ENCODE data around the gene STIP1. TPM values are rescaled to one million over a fixed set of nuclear protein-coding genes. Genes with fewer than 3 reads are reported as not detected.

The STIP1 gene
- total and polyA plus RNA-seq, 4 donors: 22.6 to 58.1 (median 42.5) TPM

- Histone ChIP-seq H3K27me3 (ENCODE audit: control insufficient read depth in 4 of 4, insufficient read depth in 4 of 4, low read length in 3 of 4) (no peaks in the 10 kb centered on the region), H3K4me3 (ENCODE audit: low read depth in 1 of 3, low read length in 3 of 3) (no peak overlapping the region), H3K9ac (ENCODE audit: low read depth in 1 of 2, low read length in 2 of 2) (no peak overlapping the region), H3K36me3 (ENCODE audit: control insufficient read depth in 4 of 4, insufficient read depth in 3 of 4, low read depth in 1 of 4, low read length in 3 of 4) (peaks cover 0 to 14% (median 8%) of the 10 kb centered on the region in 4 donors), H3K27ac (ENCODE audit: low read depth in 1 of 2, low read length in 2 of 2) (no peak overlapping the region), H3K4me1 (ENCODE audit: control insufficient read depth in 4 of 4, insufficient read depth in 4 of 4, low read length in 3 of 4) (peaks cover 0 to 9% (median 0%) of the 10 kb centered on the region in 4 donors), H3K9me3 (ENCODE audit: control insufficient read depth in 4 of 4, low read length in 3 of 4) (no peaks in the 10 kb centered on the region)
- DNase-seq (ENCODE audit: low spot score): no peak
- 97% methylated on average over 24 of the region's 24 CpGs for WGBS
- no peak for TF ChIP-seq GABPA (IDR thresholded peaks at IDR 0.05 in 1 of 2, conservative IDR thresholded peaks at IDR 0.05 in 1 of 2)
- TF ChIP-seq, protein P1, sequence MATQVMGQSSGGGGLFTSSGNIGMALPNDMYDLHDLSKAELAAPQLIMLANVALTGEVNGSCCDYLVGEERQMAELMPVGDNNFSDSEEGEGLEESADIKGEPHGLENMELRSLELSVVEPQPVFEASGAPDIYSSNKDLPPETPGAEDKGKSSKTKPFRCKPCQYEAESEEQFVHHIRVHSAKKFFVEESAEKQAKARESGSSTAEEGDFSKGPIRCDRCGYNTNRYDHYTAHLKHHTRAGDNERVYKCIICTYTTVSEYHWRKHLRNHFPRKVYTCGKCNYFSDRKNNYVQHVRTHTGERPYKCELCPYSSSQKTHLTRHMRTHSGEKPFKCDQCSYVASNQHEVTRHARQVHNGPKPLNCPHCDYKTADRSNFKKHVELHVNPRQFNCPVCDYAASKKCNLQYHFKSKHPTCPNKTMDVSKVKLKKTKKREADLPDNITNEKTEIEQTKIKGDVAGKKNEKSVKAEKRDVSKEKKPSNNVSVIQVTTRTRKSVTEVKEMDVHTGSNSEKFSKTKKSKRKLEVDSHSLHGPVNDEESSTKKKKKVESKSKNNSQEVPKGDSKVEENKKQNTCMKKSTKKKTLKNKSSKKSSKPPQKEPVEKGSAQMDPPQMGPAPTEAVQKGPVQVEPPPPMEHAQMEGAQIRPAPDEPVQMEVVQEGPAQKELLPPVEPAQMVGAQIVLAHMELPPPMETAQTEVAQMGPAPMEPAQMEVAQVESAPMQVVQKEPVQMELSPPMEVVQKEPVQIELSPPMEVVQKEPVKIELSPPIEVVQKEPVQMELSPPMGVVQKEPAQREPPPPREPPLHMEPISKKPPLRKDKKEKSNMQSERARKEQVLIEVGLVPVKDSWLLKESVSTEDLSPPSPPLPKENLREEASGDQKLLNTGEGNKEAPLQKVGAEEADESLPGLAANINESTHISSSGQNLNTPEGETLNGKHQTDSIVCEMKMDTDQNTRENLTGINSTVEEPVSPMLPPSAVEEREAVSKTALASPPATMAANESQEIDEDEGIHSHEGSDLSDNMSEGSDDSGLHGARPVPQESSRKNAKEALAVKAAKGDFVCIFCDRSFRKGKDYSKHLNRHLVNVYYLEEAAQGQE (IDR thresholded peaks at IDR 0.05): no peak
- no peak for TF ChIP-seq CTCF (IDR thresholded peaks at IDR 0.05; ENCODE audit: low read depth, low read length, missing input control)
- TF ChIP-seq RXRA (IDR thresholded peaks at IDR 0.05): no peak
- TF ChIP-seq ATF3 (IDR thresholded peaks at IDR 0.05): no peak
- no peak for TF ChIP-seq FOXA1 (IDR thresholded peaks at IDR 0.05)
- TF ChIP-seq JUND (IDR thresholded peaks at IDR 0.05): no peak
These were observed 24.5 kb downstream of the STIP1 start for GRCh38 chr11:64210301-64211020.

DNA sequence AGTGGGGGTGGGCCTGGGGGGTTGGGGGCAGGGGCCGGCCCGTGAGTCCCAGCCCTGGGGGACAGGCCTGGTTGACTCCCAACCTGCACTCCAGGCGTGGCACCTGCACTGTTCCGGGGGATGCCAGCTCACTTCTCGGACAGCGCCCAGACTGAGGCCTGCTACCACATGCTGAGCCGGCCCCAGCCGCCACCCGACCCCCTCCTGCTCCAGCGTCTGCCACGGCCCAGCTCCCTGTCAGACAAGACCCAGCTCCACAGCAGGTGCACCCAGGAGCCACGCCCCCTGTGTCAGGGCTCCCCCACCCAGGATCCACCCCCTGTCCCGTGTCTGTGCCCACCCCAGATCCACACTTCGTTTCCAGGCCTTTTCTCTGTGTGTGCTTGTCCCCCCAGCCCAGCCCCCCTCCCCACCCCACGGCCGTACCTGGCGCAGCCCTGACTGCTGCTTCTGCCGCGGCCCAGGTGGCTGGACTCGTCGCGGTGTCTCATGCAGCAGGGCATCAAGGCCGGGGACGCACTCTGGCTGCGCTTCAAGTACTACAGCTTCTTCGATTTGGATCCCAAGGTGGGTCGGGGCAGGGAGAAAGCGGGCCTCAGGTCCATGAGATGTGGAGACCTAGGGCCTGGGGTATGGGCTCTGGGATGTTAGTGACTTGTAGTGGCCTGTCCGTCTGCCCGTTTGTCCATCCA lies 25.4 kb downstream of the STIP1 start:
- no peak for DNase-seq (ENCODE audit: low spot score)
- TF ChIP-seq NR2F2 (IDR thresholded peaks at IDR 0.05) (no peak), RAD21 (IDR thresholded peaks at IDR 0.05) (no peak), HNF4A (conservative IDR thresholded peaks at IDR 0.05) (no peak), JUND (IDR thresholded peaks at IDR 0.05) (no peak)
- TF ChIP-seq, protein P2, sequence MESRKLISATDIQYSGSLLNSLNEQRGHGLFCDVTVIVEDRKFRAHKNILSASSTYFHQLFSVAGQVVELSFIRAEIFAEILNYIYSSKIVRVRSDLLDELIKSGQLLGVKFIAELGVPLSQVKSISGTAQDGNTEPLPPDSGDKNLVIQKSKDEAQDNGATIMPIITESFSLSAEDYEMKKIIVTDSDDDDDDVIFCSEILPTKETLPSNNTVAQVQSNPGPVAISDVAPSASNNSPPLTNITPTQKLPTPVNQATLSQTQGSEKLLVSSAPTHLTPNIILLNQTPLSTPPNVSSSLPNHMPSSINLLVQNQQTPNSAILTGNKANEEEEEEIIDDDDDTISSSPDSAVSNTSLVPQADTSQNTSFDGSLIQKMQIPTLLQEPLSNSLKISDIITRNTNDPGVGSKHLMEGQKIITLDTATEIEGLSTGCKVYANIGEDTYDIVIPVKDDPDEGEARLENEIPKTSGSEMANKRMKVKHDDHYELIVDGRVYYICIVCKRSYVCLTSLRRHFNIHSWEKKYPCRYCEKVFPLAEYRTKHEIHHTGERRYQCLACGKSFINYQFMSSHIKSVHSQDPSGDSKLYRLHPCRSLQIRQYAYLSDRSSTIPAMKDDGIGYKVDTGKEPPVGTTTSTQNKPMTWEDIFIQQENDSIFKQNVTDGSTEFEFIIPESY (IDR thresholded peaks at IDR 0.05): no peak
- no peak overlapping the region for H3K27ac ChIP-seq (ENCODE audit: low read depth in 1 of 2, low read length in 2 of 2)
- H3K27me3 ChIP-seq (ENCODE audit: control insufficient read depth in 4 of 4, insufficient read depth in 4 of 4, low read length in 3 of 4): no peaks in the 10 kb centered on the region
- peaks cover 0 to 4% (median 0%) of the 10 kb centered on the region in 4 donors for H3K4me1 ChIP-seq (ENCODE audit: control insufficient read depth in 4 of 4, insufficient read depth in 4 of 4, low read length in 3 of 4)
- no peak overlapping the region for H3K9ac ChIP-seq (ENCODE audit: low read depth in 1 of 2, low read length in 2 of 2)
- WGBS: 94% methylated on average over 30 of the region's 30 CpGs
- no peak overlapping the region for H3K4me3 ChIP-seq (ENCODE audit: low read depth in 1 of 3, low read length in 3 of 3)
- no peaks in the 10 kb centered on the region for H3K9me3 ChIP-seq (ENCODE audit: control insufficient read depth in 4 of 4, low read length in 3 of 4)
- H3K36me3 ChIP-seq (ENCODE audit: control insufficient read depth in 4 of 4, insufficient read depth in 3 of 4, low read depth in 1 of 4, low read length in 3 of 4): peaks cover 0 to 13% (median 8%) of the 10 kb centered on the region in 4 donors

Measured in liver (tissue), 9 donors.